ENCODE data around the gene SOST.

Gene SOST

GRCh38 chr17:43740541-43740940 lies 18.1 kb downstream of the SOST start:
- DNase-seq = no peak

- DNase-seq = no peak
Measured at GRCh38 chr17:43737722-43738121, 20.9 kb downstream of the SOST start.

GRCh38 chr17:43736389-43736788 lies 22.2 kb downstream of the SOST start:
- no peak for DNase-seq

- DNase-seq = no peak
Measured at GRCh38 chr17:43734376-43734775, 24.2 kb downstream of the SOST start.

- no peak for DNase-seq
Measured at GRCh38 chr17:43733956-43734355, 24.6 kb downstream of the SOST start.

GRCh38 chr17:43732958-43733357 lies 25.6 kb downstream of the SOST start:
- DNase-seq = no peak

- no peak for DNase-seq
Measured at GRCh38 chr17:43728081-43728480, 30.5 kb downstream of the SOST start.

- no peak for DNase-seq
Measured at GRCh38 chr17:43723697-43724359, 34.8 kb downstream of the SOST start.

- no peak for DNase-seq
Measured at GRCh38 chr17:43722870-43723665, 35.5 kb downstream of the SOST start.

GRCh38 chr17:43722269-43722619 lies 36.3 kb downstream of the SOST start:
- DNase-seq = no peak

- DNase-seq = no peak
Measured at GRCh38 chr17:43721537-43722268, 36.9 kb downstream of the SOST start.

GRCh38 chr17:43720311-43721060 lies 38.1 kb downstream of the SOST start:
- peak; percentile 78 for DNase-seq

GRCh38 chr17:43719578-43719977 lies 39.0 kb downstream of the SOST start:
- no peak for DNase-seq

- no peak for DNase-seq
Measured at GRCh38 chr17:43718544-43718943, 40.0 kb downstream of the SOST start.

- no peak for DNase-seq
Measured at GRCh38 chr17:43717913-43718312, 40.7 kb downstream of the SOST start.

- no peak for DNase-seq
Measured at GRCh38 chr17:43714465-43715149, 44.0 kb downstream of the SOST start.

GRCh38 chr17:43713494-43714162 lies 45.0 kb downstream of the SOST start:
- DNase-seq = no peak

GRCh38 chr17:43712397-43712796 lies 46.2 kb downstream of the SOST start:
- DNase-seq = no peak

GRCh38 chr17:43710101-43710500 lies 48.5 kb downstream of the SOST start:
- no peak for DNase-seq

GRCh38 chr17:43709210-43709609 lies 49.4 kb downstream of the SOST start:
- no peak for DNase-seq

- no peak for DNase-seq
Measured at GRCh38 chr17:43707184-43707583, 51.4 kb downstream of the SOST start.

- no peak for DNase-seq
Measured at GRCh38 chr17:43706235-43706634, 52.4 kb downstream of the SOST start.

All from CD4-positive, alpha-beta T cell treated with Interleukin-17A for 1 hour (primary cell).